ENCODE measurements around the gene RBBP4. TPM values are rescaled to one million over a fixed set of nuclear protein-coding genes. Genes with fewer than 3 reads are reported as not detected.

The RBBP4 gene
- total and polyA plus RNA-seq, 2 of the 13 experiments (the other 11 are each of a cell fraction or from before 2014, with no cell fraction given) = 64.4 to 166 TPM

- TF ChIP-seq, protein P1, sequence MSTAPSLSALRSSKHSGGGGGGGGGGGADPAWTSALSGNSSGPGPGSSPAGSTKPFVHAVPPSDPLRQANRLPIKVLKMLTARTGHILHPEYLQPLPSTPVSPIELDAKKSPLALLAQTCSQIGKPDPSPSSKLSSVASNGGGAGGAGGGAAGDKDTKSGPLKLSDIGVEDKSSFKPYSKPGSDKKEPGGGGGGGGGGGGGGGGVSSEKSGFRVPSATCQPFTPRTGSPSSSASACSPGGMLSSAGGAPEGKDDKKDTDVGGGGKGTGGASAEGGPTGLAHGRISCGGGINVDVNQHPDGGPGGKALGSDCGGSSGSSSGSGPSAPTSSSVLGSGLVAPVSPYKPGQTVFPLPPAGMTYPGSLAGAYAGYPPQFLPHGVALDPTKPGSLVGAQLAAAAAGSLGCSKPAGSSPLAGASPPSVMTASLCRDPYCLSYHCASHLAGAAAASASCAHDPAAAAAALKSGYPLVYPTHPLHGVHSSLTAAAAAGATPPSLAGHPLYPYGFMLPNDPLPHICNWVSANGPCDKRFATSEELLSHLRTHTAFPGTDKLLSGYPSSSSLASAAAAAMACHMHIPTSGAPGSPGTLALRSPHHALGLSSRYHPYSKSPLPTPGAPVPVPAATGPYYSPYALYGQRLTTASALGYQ (CRISPR knock-in tag; IDR thresholded peaks at IDR 0.05) = no peak
- TF ChIP-seq NFIB (CRISPR knock-in tag; IDR thresholded peaks at IDR 0.05; ENCODE audit: borderline replicate concordance) (no peak), GABPB1 (CRISPR knock-in tag; IDR thresholded peaks at IDR 0.05) (peak; percentile 90), ZNF850 (CRISPR knock-in tag; conservative IDR thresholded peaks at IDR 0.05) (no peak), RAD21 (CRISPR knock-in tag; IDR thresholded peaks at IDR 0.05) (no peak), HNRNPLL (IDR thresholded peaks at IDR 0.05; ENCODE audit: low read depth, low read length, poor library complexity, severe bottlenecking) (no peak), ATF7 (IDR thresholded peaks at IDR 0.05) (no peak), ATF7 (CRISPR knock-in tag; IDR thresholded peaks at IDR 0.05) (no peak), CCDC6 (CRISPR knock-in tag; IDR thresholded peaks at IDR 0.05) (no peak), NONO (IDR thresholded peaks at IDR 0.05) (no peak), NONO (CRISPR knock-in tag; conservative IDR thresholded peaks at IDR 0.05) (no peak), ZBTB25 (CRISPR knock-in tag; IDR thresholded peaks at IDR 0.05) (no peak), RNF219 (CRISPR knock-in tag; IDR thresholded peaks at IDR 0.05) (no peak), HNRNPUL1 (IDR thresholded peaks at IDR 0.05; ENCODE audit: low read depth, low read length) (no peak), HOXA5 (CRISPR knock-in tag; IDR thresholded peaks at IDR 0.05) (peak; percentile 18; the same call in 1 of the 2 replicates), ZNF883 (CRISPR knock-in tag; IDR thresholded peaks at IDR 0.05; ENCODE audit: not compliant biosample characterization) (no peak), NR2F2 (IDR thresholded peaks at IDR 0.05; ENCODE audit: borderline replicate concordance, low read depth) (no peak), ZNF660 (CRISPR knock-in tag; IDR thresholded peaks at IDR 0.05; ENCODE audit: borderline replicate concordance, low read depth) (no peak), NCOR1 (IDR thresholded peaks at IDR 0.05; ENCODE audit: borderline replicate concordance, low read length) (no peak), ONECUT2 (CRISPR knock-in tag; IDR thresholded peaks at IDR 0.05) (no peak), MXI1 (IDR thresholded peaks at IDR 0.05; ENCODE audit: borderline replicate concordance, low read depth, low read length) (peak; percentile 61; the same call in 1 of the 3 replicates), FOXK2 (IDR thresholded peaks at IDR 0.05) (no peak), MZF1 (CRISPR knock-in tag; IDR thresholded peaks at IDR 0.05; ENCODE audit: borderline replicate concordance) (no peak)
- TF ChIP-seq, protein P2, sequence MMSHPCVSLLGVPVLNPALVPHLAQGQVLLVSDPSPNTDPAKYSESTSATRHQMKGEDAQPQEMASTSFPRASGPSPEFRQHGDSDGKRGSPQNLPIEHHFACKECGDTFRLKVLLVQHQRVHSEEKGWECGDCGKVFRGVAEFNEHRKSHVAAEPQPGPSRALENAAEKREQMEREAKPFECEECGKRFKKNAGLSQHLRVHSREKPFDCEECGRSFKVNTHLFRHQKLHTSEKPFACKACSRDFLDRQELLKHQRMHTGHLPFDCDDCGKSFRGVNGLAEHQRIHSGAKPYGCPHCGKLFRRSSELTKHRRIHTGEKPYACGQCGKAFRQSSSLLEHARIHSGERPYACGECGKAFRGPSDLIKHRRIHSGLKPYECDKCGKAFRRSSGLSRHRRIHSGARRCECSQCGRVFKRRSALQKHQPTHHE (CRISPR knock-in tag; IDR thresholded peaks at IDR 0.05; ENCODE audit: borderline replicate concordance) = no peak
- TF ChIP-seq, protein P3, sequence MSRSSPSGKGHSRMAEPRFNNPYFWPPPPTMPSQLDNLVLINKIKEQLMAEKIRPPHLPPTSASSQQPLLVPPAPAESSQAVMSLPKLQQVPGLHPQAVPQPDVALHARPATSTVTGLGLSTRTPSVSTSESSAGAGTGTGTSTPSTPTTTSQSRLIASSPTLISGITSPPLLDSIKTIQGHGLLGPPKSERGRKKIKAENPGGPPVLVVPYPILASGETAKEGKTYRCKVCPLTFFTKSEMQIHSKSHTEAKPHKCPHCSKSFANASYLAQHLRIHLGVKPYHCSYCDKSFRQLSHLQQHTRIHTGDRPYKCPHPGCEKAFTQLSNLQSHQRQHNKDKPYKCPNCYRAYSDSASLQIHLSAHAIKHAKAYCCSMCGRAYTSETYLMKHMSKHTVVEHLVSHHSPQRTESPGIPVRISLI (CRISPR knock-in tag; IDR thresholded peaks at IDR 0.05; ENCODE audit: borderline replicate concordance) = no peak
Observed at GRCh38 chr1:32650248-32650751, 708 bp upstream of the RBBP4 start, which contains the start of gene ZBTB8OS (continued).
